ENCODE results near the gene HCRTR1. TPM values are rescaled to one million over a fixed set of nuclear protein-coding genes. Genes with fewer than 3 reads are reported as not detected.
A peak's percentile ranks its signal among the peaks of the same experiment; 100 is the strongest.

The HCRTR1 gene
- total and polyA plus RNA-seq, 10 of the 15 experiments (the other 5 are each of a cell fraction or from before 2014, with no cell fraction given): not detected

DNA sequence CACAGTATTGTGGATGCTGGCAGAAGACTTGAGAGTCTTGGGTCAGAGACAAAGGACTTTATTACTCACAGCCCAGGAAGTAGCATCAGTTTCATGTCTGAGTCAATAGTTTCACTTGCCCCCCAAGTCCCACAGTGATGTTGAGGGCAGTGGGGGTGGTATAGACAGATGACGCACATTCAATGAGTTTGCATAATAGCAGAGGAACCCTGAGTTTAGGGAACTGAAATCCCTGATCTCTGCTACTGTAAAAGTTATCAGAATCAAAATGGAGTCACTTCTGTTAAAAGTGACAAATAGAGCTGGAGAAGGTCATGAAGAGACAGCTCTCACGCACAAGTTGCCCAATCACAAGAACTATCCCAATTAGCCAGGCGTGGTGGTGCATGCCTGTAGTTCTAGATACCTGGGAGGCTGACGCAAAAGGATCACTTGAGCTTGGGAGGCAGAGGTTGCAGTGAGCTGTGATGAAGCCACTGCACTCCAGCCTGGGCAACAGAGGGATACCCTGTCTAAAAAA is 11.5 kb upstream of the HCRTR1 start (continued):
- no peak for TF ChIP-seq ZNF217 (IDR thresholded peaks at IDR 0.05)
- TF ChIP-seq SREBF2 (IDR thresholded peaks at IDR 0.05; ENCODE audit: low read length): no peak
- TF ChIP-seq TCF3 (IDR thresholded peaks at IDR 0.05; ENCODE audit: borderline replicate concordance, insufficient read depth, low read depth, low read length): peak; percentile 57; the same call in 1 of the 2 replicates
- TF ChIP-seq KLF5 (IDR thresholded peaks at IDR 0.05; ENCODE audit: partially characterized antibody): peak; percentile 61
- TF ChIP-seq FOXM1 (IDR thresholded peaks at IDR 0.05; ENCODE audit: low read depth, low read length): peak; percentile 92
- TF ChIP-seq, protein P1, sequence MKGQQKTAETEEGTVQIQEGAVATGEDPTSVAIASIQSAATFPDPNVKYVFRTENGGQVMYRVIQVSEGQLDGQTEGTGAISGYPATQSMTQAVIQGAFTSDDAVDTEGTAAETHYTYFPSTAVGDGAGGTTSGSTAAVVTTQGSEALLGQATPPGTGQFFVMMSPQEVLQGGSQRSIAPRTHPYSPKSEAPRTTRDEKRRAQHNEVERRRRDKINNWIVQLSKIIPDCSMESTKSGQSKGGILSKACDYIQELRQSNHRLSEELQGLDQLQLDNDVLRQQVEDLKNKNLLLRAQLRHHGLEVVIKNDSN (IDR thresholded peaks at IDR 0.05; ENCODE audit: borderline replicate concordance, extremely low read length, insufficient read depth, low read depth, low read length): no peak
- TF ChIP-seq STAT3 (IDR thresholded peaks at IDR 0.05; ENCODE audit: low read depth, low read length): no peak
- TF ChIP-seq CBX5 (IDR thresholded peaks at IDR 0.05; ENCODE audit: low read depth): peak; percentile 90
- no peak for TF ChIP-seq HDAC2 (IDR thresholded peaks at IDR 0.05)
- peak; percentile 41; the same call in 1 of the 2 replicates for TF ChIP-seq GABPA (IDR thresholded peaks at IDR 0.05; ENCODE audit: low read depth)
- TF ChIP-seq SIX5 (IDR thresholded peaks at IDR 0.05; ENCODE audit: low read depth, low read length, severe bottlenecking): no peak
- peak; percentile 85 for TF ChIP-seq NR2F1 (conservative IDR thresholded peaks at IDR 0.05)
- 0 out of 2 replicates have a peak, but pooled peaks have one; percentile 24 for TF ChIP-seq LARP7 (IDR thresholded peaks at IDR 0.05)
- TF ChIP-seq NFYB (IDR thresholded peaks at IDR 0.05; ENCODE audit: insufficient read depth, low read depth, low read length): no peak
- TF ChIP-seq, protein P2, sequence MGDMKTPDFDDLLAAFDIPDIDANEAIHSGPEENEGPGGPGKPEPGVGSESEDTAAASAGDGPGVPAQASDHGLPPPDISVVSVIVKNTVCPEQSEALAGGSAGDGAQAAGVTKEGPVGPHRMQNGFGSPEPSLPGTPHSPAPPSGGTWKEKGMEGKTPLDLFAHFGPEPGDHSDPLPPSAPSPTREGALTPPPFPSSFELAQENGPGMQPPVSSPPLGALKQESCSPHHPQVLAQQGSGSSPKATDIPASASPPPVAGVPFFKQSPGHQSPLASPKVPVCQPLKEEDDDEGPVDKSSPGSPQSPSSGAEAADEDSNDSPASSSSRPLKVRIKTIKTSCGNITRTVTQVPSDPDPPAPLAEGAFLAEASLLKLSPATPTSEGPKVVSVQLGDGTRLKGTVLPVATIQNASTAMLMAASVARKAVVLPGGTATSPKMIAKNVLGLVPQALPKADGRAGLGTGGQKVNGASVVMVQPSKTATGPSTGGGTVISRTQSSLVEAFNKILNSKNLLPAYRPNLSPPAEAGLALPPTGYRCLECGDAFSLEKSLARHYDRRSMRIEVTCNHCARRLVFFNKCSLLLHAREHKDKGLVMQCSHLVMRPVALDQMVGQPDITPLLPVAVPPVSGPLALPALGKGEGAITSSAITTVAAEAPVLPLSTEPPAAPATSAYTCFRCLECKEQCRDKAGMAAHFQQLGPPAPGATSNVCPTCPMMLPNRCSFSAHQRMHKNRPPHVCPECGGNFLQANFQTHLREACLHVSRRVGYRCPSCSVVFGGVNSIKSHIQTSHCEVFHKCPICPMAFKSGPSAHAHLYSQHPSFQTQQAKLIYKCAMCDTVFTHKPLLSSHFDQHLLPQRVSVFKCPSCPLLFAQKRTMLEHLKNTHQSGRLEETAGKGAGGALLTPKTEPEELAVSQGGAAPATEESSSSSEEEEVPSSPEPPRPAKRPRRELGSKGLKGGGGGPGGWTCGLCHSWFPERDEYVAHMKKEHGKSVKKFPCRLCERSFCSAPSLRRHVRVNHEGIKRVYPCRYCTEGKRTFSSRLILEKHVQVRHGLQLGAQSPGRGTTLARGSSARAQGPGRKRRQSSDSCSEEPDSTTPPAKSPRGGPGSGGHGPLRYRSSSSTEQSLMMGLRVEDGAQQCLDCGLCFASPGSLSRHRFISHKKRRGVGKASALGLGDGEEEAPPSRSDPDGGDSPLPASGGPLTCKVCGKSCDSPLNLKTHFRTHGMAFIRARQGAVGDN (IDR thresholded peaks at IDR 0.05): peak; percentile 100
- TF ChIP-seq CBFB (IDR thresholded peaks at IDR 0.05; ENCODE audit: low read depth): 0 out of 2 replicates have a peak, but pooled peaks have one; percentile 35
- TF ChIP-seq HDAC6 (IDR thresholded peaks at IDR 0.05; ENCODE audit: unreplicated experiment): no peak
- TF ChIP-seq, protein P3, sequence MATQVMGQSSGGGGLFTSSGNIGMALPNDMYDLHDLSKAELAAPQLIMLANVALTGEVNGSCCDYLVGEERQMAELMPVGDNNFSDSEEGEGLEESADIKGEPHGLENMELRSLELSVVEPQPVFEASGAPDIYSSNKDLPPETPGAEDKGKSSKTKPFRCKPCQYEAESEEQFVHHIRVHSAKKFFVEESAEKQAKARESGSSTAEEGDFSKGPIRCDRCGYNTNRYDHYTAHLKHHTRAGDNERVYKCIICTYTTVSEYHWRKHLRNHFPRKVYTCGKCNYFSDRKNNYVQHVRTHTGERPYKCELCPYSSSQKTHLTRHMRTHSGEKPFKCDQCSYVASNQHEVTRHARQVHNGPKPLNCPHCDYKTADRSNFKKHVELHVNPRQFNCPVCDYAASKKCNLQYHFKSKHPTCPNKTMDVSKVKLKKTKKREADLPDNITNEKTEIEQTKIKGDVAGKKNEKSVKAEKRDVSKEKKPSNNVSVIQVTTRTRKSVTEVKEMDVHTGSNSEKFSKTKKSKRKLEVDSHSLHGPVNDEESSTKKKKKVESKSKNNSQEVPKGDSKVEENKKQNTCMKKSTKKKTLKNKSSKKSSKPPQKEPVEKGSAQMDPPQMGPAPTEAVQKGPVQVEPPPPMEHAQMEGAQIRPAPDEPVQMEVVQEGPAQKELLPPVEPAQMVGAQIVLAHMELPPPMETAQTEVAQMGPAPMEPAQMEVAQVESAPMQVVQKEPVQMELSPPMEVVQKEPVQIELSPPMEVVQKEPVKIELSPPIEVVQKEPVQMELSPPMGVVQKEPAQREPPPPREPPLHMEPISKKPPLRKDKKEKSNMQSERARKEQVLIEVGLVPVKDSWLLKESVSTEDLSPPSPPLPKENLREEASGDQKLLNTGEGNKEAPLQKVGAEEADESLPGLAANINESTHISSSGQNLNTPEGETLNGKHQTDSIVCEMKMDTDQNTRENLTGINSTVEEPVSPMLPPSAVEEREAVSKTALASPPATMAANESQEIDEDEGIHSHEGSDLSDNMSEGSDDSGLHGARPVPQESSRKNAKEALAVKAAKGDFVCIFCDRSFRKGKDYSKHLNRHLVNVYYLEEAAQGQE (IDR thresholded peaks at IDR 0.05; ENCODE audit: low read depth, low read length): no peak
- TF ChIP-seq, protein P4, sequence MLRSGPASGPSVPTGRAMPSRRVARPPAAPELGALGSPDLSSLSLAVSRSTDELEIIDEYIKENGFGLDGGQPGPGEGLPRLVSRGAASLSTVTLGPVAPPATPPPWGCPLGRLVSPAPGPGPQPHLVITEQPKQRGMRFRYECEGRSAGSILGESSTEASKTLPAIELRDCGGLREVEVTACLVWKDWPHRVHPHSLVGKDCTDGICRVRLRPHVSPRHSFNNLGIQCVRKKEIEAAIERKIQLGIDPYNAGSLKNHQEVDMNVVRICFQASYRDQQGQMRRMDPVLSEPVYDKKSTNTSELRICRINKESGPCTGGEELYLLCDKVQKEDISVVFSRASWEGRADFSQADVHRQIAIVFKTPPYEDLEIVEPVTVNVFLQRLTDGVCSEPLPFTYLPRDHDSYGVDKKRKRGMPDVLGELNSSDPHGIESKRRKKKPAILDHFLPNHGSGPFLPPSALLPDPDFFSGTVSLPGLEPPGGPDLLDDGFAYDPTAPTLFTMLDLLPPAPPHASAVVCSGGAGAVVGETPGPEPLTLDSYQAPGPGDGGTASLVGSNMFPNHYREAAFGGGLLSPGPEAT (IDR thresholded peaks at IDR 0.05; ENCODE audit: low read depth): peak; percentile 83; the same call in 1 of the 2 replicates
- peak; percentile 97 for TF ChIP-seq IKZF2 (IDR thresholded peaks at IDR 0.05)
- TF ChIP-seq SMAD5 (IDR thresholded peaks at IDR 0.05; ENCODE audit: low read depth): no peak
- peak; percentile 91 for TF ChIP-seq EED (IDR thresholded peaks at IDR 0.05; ENCODE audit: low read depth)
